ENCODE measurements around the gene HBEGF.

DNA sequence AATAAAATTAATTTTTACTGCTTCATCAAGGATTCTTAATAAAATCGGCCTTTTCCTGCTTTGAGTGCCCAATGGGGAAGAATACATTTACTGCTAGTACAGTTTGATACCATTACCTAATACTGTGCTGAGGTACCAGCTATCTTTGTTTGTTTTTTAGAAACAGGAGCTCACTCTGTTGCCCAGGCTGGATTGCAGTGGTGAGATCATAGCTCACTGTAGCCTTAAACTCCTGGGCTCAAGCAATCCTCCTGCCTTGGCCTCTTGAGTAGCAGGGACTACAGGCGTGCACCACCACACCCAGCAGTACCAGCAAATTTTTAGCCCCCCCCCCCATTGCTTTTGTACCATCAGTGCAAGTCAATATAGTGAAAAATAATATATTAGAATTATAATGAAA lies 41.6 kb upstream of the HBEGF start:
- TF ChIP-seq, protein P1, sequence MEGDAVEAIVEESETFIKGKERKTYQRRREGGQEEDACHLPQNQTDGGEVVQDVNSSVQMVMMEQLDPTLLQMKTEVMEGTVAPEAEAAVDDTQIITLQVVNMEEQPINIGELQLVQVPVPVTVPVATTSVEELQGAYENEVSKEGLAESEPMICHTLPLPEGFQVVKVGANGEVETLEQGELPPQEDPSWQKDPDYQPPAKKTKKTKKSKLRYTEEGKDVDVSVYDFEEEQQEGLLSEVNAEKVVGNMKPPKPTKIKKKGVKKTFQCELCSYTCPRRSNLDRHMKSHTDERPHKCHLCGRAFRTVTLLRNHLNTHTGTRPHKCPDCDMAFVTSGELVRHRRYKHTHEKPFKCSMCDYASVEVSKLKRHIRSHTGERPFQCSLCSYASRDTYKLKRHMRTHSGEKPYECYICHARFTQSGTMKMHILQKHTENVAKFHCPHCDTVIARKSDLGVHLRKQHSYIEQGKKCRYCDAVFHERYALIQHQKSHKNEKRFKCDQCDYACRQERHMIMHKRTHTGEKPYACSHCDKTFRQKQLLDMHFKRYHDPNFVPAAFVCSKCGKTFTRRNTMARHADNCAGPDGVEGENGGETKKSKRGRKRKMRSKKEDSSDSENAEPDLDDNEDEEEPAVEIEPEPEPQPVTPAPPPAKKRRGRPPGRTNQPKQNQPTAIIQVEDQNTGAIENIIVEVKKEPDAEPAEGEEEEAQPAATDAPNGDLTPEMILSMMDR (IDR thresholded peaks at IDR 0.05) = no peak
- TF ChIP-seq POLR2AphosphoS5 (IDR thresholded peaks at IDR 0.05) = no peak
